T1000 (cell line): ENCODE data around the gene COL26A1.
"Not testable (repeated sequence)": the region's sequence is repeated elsewhere in the genome, so short reads cannot be mapped to it uniquely, and the experiment has no call there.

Experiments
- DNase-seq: peaks from one replicate; lab custom pipeline; 2025; ENCODE audit warnings: mixed read lengths; lab: John Stamatoyannopoulos, UW

COL26A1 gene

GRCh38 chr7:101442426-101443070 is 79.9 kb downstream of the COL26A1 start:
- DNase-seq: no peak

- no peak for DNase-seq
These were observed 87.4 kb downstream of the COL26A1 start for GRCh38 chr7:101450064-101450463.

GRCh38 chr7:101453617-101454016 is 90.9 kb downstream of the COL26A1 start:
- DNase-seq: no peak

- no peak for DNase-seq
These were observed 94.5 kb downstream of the COL26A1 start for GRCh38 chr7:101457001-101457750.

- DNase-seq: no peak
These were observed 102.5 kb downstream of the COL26A1 start for GRCh38 chr7:101465131-101465530.

- no peak for DNase-seq
These were observed 103.0 kb downstream of the COL26A1 start for GRCh38 chr7:101465576-101466196.

- no peak for DNase-seq
These were observed 104.2 kb downstream of the COL26A1 start for GRCh38 chr7:101466871-101467270.

- no peak for DNase-seq
These were observed 106.0 kb downstream of the COL26A1 start for GRCh38 chr7:101468546-101469275.

- DNase-seq: no peak
These were observed 108.2 kb downstream of the COL26A1 start for GRCh38 chr7:101470668-101471487.

- DNase-seq: no peak
These were observed 111.5 kb downstream of the COL26A1 start for GRCh38 chr7:101474178-101474577.

GRCh38 chr7:101475691-101476090 is 113.0 kb downstream of the COL26A1 start:
- DNase-seq: not testable (repeated sequence)

GRCh38 chr7:101479217-101479616 is 116.5 kb downstream of the COL26A1 start:
- no peak for DNase-seq

GRCh38 chr7:101486056-101486432 is 123.4 kb downstream of the COL26A1 start:
- not testable (repeated sequence) for DNase-seq

- no peak for DNase-seq
These were observed 123.9 kb downstream of the COL26A1 start for GRCh38 chr7:101486433-101487104.

GRCh38 chr7:101487105-101487458 is 124.4 kb downstream of the COL26A1 start:
- DNase-seq: no peak

GRCh38 chr7:101487753-101488152 is 125.1 kb downstream of the COL26A1 start:
- no peak for DNase-seq

GRCh38 chr7:101488826-101489572 is 126.3 kb downstream of the COL26A1 start:
- no peak for DNase-seq

- not testable (repeated sequence) for DNase-seq
These were observed 127.8 kb downstream of the COL26A1 start for GRCh38 chr7:101490439-101490838.

- not testable (repeated sequence) for DNase-seq
These were observed 128.8 kb downstream of the COL26A1 start for GRCh38 chr7:101491442-101491841.

GRCh38 chr7:101494602-101495329 is 132.1 kb downstream of the COL26A1 start:
- DNase-seq: no peak
